Activated naive CD8-positive, alpha-beta T cell (primary cell): Measurements from ENCODE around the gene SLC35F1.

Experiments used
- H3K27ac Mint-ChIP-seq: one replicate; pipeline ENCODE4 v1.8.0; 2021; ENCODE audit warnings: mixed read lengths
- H3K27me3 Mint-ChIP-seq: one replicate; pipeline ENCODE4 v1.8.0; 2021; ENCODE audit warnings: mixed read lengths
- H3K36me3 Mint-ChIP-seq: one replicate; pipeline ENCODE4 v1.8.0; 2021; ENCODE audit warnings: mixed read lengths
- H3K4me1 Mint-ChIP-seq: one replicate; pipeline ENCODE4 v1.8.0; 2021; ENCODE audit warnings: low read depth, mixed read lengths
- H3K4me3 Mint-ChIP-seq: one replicate; pipeline ENCODE4 v1.8.0; 2021; ENCODE audit warnings: mild to moderate bottlenecking, mixed read lengths
- H3K9me3 Mint-ChIP-seq: one replicate; pipeline ENCODE4 v1.8.0; 2021; ENCODE audit warnings: low read depth, mixed read lengths

Gene SLC35F1

GRCh38 chr6:117915846-117916245 is 8.8 kb downstream of the SLC35F1 start:
- Mint-ChIP-seq H3K4me1 (no peaks in the 10 kb centered on the region), H3K36me3 (no peaks in the 10 kb centered on the region), H3K4me3 (no peak overlapping the region), H3K9me3 (no peaks in the 10 kb centered on the region), H3K27ac (no peak overlapping the region), H3K27me3 (peaks cover 18% of the 10 kb centered on the region)

GRCh38 chr6:117916483-117916882 is 9.4 kb downstream of the SLC35F1 start:
- Mint-ChIP-seq H3K4me1 (no peaks in the 10 kb centered on the region), H3K27ac (no peak overlapping the region), H3K36me3 (no peaks in the 10 kb centered on the region), H3K9me3 (no peaks in the 10 kb centered on the region), H3K4me3 (no peak overlapping the region), H3K27me3 (peaks cover 18% of the 10 kb centered on the region)

GRCh38 chr6:117917176-117917575 is 10.1 kb downstream of the SLC35F1 start:
- H3K9me3 Mint-ChIP-seq = no peaks in the 10 kb centered on the region
- H3K27me3 Mint-ChIP-seq = peaks cover 15% of the 10 kb centered on the region
- no peaks in the 10 kb centered on the region for H3K4me1 Mint-ChIP-seq
- no peak overlapping the region for H3K27ac Mint-ChIP-seq
- H3K4me3 Mint-ChIP-seq = no peak overlapping the region
- no peaks in the 10 kb centered on the region for H3K36me3 Mint-ChIP-seq

- H3K4me3 Mint-ChIP-seq = no peak overlapping the region
- H3K36me3 Mint-ChIP-seq = no peaks in the 10 kb centered on the region
- H3K9me3 Mint-ChIP-seq = no peaks in the 10 kb centered on the region
- no peak overlapping the region for H3K27ac Mint-ChIP-seq
- H3K4me1 Mint-ChIP-seq = no peaks in the 10 kb centered on the region
- peaks cover 13% of the 10 kb centered on the region for H3K27me3 Mint-ChIP-seq
These were observed 11.4 kb downstream of the SLC35F1 start for GRCh38 chr6:117918454-117918853.

GRCh38 chr6:117919275-117919674 is 12.2 kb downstream of the SLC35F1 start:
- H3K27ac Mint-ChIP-seq = no peak overlapping the region
- H3K4me1 Mint-ChIP-seq = no peaks in the 10 kb centered on the region
- peaks cover 12% of the 10 kb centered on the region for H3K27me3 Mint-ChIP-seq
- H3K4me3 Mint-ChIP-seq = no peak overlapping the region
- no peaks in the 10 kb centered on the region for H3K36me3 Mint-ChIP-seq
- no peaks in the 10 kb centered on the region for H3K9me3 Mint-ChIP-seq

GRCh38 chr6:117919775-117920729 is 13.0 kb downstream of the SLC35F1 start:
- no peak overlapping the region for H3K4me3 Mint-ChIP-seq
- no peaks in the 10 kb centered on the region for H3K36me3 Mint-ChIP-seq
- no peaks in the 10 kb centered on the region for H3K4me1 Mint-ChIP-seq
- no peaks in the 10 kb centered on the region for H3K9me3 Mint-ChIP-seq
- H3K27me3 Mint-ChIP-seq = peaks cover 12% of the 10 kb centered on the region
- H3K27ac Mint-ChIP-seq = no peak overlapping the region

- Mint-ChIP-seq H3K4me3 (no peak overlapping the region), H3K4me1 (no peaks in the 10 kb centered on the region), H3K9me3 (peaks cover 12% of the 10 kb centered on the region), H3K27ac (no peak overlapping the region), H3K27me3 (peaks cover 16% of the 10 kb centered on the region), H3K36me3 (peaks cover 2% of the 10 kb centered on the region)
These were observed 17.6 kb downstream of the SLC35F1 start for GRCh38 chr6:117924690-117925089.

- no peaks in the 10 kb centered on the region for H3K4me1 Mint-ChIP-seq
These were observed 20.8 kb downstream of the SLC35F1 start for GRCh38 chr6:117927866-117928265.

GRCh38 chr6:117928833-117929232 is 21.8 kb downstream of the SLC35F1 start:
- Mint-ChIP-seq H3K36me3 (peaks cover 2% of the 10 kb centered on the region), H3K9me3 (peaks cover 14% of the 10 kb centered on the region), H3K27ac (no peak overlapping the region), H3K4me1 (no peaks in the 10 kb centered on the region), H3K27me3 (peaks cover 6% of the 10 kb centered on the region), H3K4me3 (no peak overlapping the region)

More at GRCh38 chr6:117927866-117928265, 20.8 kb downstream of the SLC35F1 start:
- peaks cover 6% of the 10 kb centered on the region for H3K27me3 Mint-ChIP-seq
- H3K9me3 Mint-ChIP-seq = peaks cover 14% of the 10 kb centered on the region
- no peak overlapping the region for H3K27ac Mint-ChIP-seq
- H3K4me3 Mint-ChIP-seq = no peak overlapping the region
- peaks cover 2% of the 10 kb centered on the region for H3K36me3 Mint-ChIP-seq

- Mint-ChIP-seq H3K36me3 (peaks cover 2% of the 10 kb centered on the region), H3K4me1 (no peaks in the 10 kb centered on the region), H3K9me3 (peaks cover 14% of the 10 kb centered on the region), H3K4me3 (no peak overlapping the region), H3K27ac (no peak overlapping the region), H3K27me3 (peaks cover 7% of the 10 kb centered on the region)
These were observed 22.4 kb downstream of the SLC35F1 start for GRCh38 chr6:117929501-117929900.

- H3K4me3 Mint-ChIP-seq = no peak overlapping the region
- peaks cover 6% of the 10 kb centered on the region for H3K27me3 Mint-ChIP-seq
- H3K4me1 Mint-ChIP-seq = no peaks in the 10 kb centered on the region
- H3K36me3 Mint-ChIP-seq = peaks cover 2% of the 10 kb centered on the region
- peaks cover 14% of the 10 kb centered on the region for H3K9me3 Mint-ChIP-seq
- H3K27ac Mint-ChIP-seq = no peak overlapping the region
These were observed 23.6 kb downstream of the SLC35F1 start for GRCh38 chr6:117930645-117931044.

- H3K9me3 Mint-ChIP-seq = peaks cover 14% of the 10 kb centered on the region
- H3K4me3 Mint-ChIP-seq = no peak overlapping the region
- H3K27ac Mint-ChIP-seq = no peak overlapping the region
- H3K27me3 Mint-ChIP-seq = peaks cover 3% of the 10 kb centered on the region
- H3K4me1 Mint-ChIP-seq = no peaks in the 10 kb centered on the region
- H3K36me3 Mint-ChIP-seq = peaks cover 2% of the 10 kb centered on the region
These were observed 24.9 kb downstream of the SLC35F1 start for GRCh38 chr6:117932001-117932400.

- H3K27ac Mint-ChIP-seq = no peak overlapping the region
- peaks cover 5% of the 10 kb centered on the region for H3K27me3 Mint-ChIP-seq
- H3K4me1 Mint-ChIP-seq = no peaks in the 10 kb centered on the region
- no peak overlapping the region for H3K4me3 Mint-ChIP-seq
- peaks cover 2% of the 10 kb centered on the region for H3K36me3 Mint-ChIP-seq
- peaks cover 10% of the 10 kb centered on the region for H3K9me3 Mint-ChIP-seq
These were observed 25.6 kb downstream of the SLC35F1 start for GRCh38 chr6:117932676-117933075.

GRCh38 chr6:117933471-117933870 is 26.4 kb downstream of the SLC35F1 start:
- no peak overlapping the region for H3K4me3 Mint-ChIP-seq
- peaks cover 7% of the 10 kb centered on the region for H3K27me3 Mint-ChIP-seq
- H3K4me1 Mint-ChIP-seq = no peaks in the 10 kb centered on the region
- peaks cover 10% of the 10 kb centered on the region for H3K9me3 Mint-ChIP-seq
- H3K27ac Mint-ChIP-seq = no peak overlapping the region
- peaks cover 2% of the 10 kb centered on the region for H3K36me3 Mint-ChIP-seq

GRCh38 chr6:117938311-117938995 is 31.4 kb downstream of the SLC35F1 start:
- Mint-ChIP-seq H3K27ac (no peak overlapping the region), H3K9me3 (no peaks in the 10 kb centered on the region), H3K4me1 (no peaks in the 10 kb centered on the region), H3K27me3 (peaks cover 19% of the 10 kb centered on the region), H3K4me3 (no peak overlapping the region), H3K36me3 (no peaks in the 10 kb centered on the region)
